TTC549 (cell line): Measurements from ENCODE around the gene PCSK9.

Experiments used
- FAIRE-seq: peaks from 2 replicates; lab custom pipeline; 2012; peaks lifted over from hg19 to GRCh38; lab: Jason Lieb, UNC

Gene PCSK9

DNA sequence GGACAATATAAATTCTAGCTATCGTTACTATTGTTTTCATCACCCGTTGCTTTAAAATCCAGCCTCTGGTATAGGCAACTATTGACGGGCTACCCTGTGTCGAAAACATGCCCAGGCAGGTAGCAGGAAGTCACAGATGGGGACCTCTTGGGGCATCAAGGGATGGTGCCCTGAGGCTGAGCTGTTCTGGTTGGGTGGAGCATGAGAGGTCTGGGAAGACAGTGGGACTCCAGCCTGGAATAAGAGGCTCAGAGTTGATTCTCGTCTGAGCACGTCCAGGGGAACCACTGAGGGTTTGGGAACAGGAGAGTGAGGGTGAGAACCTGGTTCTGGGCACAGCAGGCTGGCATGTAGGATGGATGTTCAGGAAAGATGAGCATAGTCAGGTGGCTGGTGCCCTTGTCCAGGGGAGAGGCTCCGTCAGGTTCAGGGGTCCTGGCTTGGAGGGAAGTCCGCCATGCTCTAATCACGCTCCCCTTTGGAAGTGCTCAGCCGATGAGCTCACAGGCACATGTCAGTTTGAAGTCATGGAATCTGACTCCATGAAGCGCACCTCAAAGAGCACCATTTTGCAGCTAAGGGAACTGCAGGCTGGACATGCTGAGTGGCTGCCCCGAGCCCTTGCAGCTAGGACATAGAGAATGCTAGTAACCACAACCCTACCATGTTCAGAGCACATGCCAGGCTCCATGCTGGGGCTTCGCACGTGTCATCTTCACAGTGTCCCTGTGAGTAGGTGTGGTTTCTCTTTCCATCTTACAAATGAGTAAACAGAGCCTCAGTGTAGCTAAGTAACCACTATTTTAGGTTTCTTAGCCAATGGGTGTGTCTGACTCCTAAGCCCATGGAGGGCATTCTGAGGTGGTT lies 21.0 kb downstream of the PCSK9 start:
- no peak for FAIRE-seq

DNA sequence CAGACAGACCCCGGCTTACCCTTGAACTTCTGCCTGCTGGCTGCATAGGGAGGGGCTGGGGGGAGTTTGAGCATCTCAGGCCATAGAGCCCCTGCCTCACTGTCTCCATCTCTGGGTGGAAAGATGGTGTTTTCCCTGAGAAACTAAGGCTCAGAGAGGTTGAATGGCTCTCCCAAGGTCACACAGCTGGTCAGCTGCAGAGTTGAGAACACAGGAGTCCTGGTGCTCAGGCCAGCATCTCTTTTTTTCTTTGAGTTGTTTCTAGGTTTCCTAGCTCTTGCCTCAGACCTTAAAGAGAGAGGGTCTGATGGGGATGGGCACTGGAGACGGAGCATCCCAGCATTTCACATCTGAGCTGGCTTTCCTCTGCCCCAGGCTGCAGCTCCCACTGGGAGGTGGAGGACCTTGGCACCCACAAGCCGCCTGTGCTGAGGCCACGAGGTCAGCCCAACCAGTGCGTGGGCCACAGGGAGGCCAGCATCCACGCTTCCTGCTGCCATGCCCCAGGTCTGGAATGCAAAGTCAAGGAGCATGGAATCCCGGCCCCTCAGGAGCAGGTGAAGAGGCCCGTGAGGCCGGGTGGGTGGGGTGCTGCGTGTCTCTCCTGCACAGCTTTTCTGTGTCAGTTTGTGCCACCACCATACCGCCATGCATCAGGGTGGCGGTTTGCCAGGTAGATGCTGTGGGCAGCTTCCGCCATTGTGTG lies 21.8 kb downstream of the PCSK9 start:
- FAIRE-seq = no peak

DNA sequence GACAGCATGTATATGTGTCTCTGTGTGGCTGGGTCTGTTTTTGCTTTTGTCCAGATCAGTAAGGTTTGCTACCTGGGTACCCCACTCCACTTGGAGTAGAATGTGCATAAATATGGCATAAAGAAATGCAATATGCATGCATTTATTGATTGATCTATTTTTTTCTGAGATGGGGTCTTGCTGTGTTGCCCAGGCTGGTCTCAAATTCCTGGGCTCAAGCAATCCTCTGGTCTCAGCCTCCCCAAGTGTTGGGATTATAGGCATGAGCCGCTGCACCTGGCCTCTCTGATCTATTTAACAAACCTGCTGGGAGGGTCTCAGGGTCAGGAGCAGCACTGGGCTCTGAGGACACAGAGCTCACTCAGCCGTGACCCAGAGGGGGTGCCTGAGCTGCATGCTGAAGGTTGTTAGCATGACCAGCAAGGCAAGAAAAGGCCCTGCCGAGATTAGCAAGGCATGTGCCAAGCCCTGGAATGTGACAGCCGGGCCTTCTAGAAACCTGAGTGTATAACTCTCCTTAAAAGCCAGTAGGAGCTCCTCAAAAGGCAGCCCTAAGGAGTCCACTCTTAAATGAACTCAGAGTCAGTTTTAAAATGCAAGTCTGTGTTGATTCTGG lies 22.5 kb downstream of the PCSK9 start:
- FAIRE-seq = no peak

DNA sequence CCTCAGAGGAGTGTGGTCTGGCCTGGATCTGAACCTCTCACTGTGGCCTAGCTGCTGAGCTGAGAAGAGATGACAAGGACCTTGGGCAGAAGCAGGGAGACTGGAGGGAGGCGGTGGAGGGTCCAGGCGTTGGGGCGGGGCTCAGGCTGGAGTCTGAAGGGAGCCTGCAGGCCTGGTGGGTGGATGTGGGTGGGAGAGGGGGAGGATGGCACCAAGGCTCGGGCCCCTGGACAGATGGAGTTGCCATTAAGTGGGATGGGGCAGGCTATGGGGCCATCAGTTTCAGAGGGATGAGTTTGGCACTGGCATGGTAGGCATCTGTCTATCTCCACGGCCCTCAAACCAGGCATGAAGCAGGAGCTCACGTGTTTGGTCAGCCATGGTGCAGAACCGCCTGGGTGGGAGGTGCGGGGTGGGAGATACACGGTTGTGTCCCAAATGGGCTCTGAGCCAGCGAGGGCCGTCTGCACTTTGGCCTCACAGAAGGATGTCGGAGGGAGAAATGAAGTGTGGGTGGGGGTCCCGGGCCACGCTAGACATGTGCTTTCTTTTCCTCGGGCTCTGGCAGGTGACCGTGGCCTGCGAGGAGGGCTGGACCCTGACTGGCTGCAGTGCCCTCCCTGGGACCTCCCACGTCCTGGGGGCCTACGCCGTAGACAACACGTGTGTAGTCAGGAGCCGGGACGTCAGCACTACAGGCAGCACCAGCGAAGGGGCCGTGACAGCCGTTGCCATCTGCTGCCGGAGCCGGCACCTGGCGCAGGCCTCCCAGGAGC lies 23.6 kb downstream of the PCSK9 start:
- no peak for FAIRE-seq

DNA sequence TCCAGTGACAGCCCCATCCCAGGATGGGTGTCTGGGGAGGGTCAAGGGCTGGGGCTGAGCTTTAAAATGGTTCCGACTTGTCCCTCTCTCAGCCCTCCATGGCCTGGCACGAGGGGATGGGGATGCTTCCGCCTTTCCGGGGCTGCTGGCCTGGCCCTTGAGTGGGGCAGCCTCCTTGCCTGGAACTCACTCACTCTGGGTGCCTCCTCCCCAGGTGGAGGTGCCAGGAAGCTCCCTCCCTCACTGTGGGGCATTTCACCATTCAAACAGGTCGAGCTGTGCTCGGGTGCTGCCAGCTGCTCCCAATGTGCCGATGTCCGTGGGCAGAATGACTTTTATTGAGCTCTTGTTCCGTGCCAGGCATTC lies 24.2 kb downstream of the PCSK9 start:
- no peak for FAIRE-seq

DNA sequence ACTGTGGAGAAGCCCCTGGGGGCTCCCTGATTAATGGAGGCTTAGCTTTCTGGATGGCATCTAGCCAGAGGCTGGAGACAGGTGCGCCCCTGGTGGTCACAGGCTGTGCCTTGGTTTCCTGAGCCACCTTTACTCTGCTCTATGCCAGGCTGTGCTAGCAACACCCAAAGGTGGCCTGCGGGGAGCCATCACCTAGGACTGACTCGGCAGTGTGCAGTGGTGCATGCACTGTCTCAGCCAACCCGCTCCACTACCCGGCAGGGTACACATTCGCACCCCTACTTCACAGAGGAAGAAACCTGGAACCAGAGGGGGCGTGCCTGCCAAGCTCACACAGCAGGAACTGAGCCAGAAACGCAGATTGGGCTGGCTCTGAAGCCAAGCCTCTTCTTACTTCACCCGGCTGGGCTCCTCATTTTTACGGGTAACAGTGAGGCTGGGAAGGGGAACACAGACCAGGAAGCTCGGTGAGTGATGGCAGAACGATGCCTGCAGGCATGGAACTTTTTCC lies 24.8 kb downstream of the PCSK9 start:
- FAIRE-seq = no peak

DNA sequence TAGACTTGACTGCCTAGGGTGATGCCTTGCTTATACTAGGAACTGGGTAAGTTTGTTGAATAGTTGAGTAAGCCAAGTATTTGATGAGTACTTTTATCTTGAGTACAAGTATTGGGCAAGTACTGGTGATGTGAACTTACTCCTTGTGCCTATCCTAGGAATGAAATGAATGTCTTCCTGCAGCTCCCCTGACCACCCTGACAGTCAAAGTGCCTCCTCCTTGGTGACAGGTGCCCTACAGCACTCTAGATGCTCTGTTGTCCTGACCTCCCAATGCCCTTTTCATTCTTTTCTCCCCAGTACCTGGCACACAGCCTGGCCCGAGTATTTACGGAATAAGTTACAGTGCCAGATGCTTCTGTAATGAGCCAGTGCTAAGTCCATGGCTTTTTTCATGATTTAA lies 25.5 kb downstream of the PCSK9 start:
- FAIRE-seq = no peak

DNA sequence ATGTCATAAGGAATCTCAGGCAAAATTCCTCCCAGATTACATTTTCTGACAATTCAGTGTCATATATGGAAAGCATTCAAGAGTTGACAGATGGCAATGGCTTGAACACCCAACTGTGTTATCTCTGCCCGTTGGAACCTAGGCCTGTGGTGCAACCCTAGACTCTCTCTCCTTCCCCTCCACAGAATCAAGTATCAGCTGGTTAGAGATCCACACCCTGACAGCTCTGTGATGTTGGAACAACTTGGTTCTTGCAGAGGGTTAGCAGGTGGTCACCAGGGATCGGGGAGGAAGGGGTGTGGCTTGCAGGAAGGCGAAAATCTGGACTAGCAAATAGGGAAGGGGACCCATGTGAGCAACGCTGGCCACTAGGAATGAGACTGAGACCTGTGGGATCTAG lies 26.3 kb downstream of the PCSK9 start:
- no peak for FAIRE-seq

DNA sequence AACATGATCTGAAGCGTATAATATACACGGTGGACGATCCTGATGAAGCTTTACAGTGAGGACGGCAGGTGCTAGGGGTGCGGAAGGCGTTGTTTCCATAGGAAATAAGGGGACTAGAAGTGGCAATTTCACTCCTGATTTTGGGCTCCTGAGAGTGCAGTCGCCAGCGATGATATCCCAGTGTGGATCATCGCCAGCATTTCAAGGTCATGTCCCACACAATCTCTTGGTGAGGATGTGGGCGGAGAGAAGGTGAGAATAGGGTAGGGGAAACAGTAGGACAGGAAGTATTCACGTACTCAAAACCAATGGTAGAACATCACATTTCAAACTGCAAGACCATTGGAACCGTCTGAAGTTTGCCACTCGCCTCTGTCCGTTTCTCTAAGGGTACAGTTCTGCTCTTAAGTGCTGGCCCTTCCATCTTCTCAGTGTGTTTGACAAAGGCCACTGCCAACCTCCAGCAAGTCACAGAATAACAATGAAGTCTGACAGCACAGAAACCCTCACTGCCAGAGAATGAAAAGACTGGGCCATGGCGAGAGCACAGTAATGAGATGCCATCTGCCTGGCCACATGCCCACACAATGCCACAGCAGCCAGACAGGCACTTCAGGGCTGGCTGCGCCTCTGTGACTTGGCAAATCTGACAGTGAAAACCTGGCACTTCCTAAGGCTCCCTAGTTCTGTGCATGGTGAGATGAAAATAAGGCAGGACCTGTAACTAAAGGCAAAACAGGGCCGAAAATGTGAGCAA lies 27.9 kb downstream of the PCSK9 start:
- no peak for FAIRE-seq

DNA sequence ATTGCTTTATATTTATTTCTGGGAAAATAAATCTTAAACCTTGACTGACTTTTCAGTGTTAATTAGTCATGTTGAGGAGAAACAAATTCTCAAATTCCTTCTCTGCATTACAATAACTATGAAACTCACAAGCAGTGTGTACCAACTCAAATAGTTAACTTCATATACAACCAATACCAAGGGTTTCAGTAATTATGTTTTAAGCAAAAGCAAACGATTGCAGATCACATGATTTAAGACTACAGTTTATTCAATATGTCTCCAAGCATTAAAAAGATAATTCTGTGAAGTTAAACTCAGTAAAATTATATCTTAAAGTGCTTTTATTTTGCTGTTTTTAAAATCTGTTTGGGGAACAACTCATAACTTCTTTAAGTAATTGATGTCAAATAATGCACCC lies 28.6 kb downstream of the PCSK9 start:
- no peak for FAIRE-seq

DNA sequence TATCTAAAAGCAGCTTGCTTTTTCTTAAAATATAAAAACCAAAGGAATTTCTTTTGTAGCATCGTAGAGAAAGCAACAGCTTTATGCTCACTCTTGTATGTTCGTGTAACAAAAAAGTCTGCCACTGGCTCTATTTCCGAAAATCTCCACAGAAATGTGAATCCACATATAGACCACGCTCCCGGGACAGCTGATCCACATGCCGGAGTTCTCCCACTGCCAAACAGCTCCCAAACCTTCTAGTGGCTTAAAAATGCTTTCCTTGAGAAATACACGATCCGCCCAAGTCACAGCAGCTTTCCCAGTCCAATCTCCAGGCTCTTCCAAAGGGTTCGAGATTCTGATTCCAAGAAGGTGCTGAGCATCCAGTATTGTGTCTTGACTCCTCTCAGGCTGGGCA lies 29.3 kb downstream of the PCSK9 start:
- no peak for FAIRE-seq

DNA sequence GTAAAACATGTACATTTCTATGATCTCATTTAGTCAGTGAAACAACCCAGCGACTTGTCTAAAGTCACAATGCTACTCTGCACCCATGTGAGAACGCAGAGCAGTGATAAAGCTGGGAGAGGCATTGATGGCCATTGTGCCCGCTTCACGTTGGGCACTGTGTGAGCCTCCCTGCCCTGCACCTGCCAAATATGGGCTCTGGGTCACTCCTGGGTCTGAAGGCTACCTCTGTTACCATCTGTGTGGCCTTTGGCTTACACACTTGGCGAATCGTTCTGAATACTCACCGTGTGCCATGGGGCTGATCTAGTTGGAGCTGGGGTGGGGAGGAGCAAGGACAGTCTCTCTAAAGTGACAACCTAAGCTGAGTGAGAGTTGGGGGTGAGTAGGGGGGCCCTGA lies 29.9 kb downstream of the PCSK9 start:
- no peak for FAIRE-seq

DNA sequence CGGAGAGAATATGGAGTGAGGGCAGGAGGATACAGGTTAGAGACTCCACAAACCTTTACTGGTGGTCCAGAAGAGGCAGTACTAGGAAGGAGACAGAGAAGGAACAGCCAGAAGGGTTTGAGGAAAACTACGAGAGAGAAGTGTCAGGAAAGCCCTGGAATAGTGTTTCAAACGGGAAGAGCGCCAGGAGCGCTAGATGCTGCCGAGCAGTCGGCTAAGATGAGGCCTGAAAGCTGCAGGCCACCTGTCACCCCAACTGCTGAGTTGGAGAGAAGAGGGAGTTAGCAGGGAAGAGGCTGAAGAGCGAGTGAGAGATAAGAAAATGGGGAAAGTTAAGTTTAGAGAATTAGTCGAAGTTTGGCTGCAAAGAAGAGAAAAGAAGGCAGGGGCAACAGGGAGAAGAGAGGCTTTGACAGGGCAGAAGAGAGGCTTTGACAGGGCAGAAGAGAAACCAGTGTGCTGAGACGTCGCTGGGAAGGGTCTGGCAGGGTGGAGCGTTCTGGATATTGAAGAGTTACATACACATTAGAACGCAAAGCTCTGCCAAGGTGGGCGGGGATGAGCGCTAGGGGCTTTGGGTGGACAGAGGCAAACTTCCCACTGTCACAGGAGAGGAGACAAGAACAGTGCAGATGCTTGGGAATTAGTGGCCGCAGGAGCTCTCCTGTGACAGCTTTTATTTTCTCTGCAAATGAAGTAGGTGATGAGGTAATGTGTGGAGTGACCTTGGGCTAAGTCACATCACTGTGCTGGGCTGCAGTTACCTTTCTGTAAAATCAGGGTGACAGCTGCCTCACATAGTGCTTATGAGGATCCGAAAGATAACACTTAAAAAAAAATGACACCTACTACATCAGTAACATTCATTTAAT lies 31.2 kb downstream of the PCSK9 start:
- no peak for FAIRE-seq

DNA sequence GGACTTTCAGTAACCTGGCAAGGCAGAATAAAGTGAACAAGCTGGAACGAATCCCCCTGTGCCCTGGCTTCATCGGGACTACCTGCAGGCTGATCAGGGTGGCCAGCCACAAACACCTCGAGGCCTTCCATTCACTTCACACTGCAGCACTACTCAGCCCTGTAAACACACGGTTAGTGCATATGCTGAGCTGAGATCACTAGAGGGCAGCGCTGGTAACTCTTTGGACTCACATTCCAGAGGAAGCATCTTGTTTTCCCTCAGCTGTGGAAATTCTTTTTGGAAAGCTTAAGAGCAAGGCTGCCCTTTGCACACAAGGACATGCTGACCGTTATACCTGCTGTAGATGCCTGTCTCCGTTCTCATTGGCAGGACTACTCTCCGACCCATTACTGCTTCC lies 32.1 kb downstream of the PCSK9 start:
- FAIRE-seq = no peak

DNA sequence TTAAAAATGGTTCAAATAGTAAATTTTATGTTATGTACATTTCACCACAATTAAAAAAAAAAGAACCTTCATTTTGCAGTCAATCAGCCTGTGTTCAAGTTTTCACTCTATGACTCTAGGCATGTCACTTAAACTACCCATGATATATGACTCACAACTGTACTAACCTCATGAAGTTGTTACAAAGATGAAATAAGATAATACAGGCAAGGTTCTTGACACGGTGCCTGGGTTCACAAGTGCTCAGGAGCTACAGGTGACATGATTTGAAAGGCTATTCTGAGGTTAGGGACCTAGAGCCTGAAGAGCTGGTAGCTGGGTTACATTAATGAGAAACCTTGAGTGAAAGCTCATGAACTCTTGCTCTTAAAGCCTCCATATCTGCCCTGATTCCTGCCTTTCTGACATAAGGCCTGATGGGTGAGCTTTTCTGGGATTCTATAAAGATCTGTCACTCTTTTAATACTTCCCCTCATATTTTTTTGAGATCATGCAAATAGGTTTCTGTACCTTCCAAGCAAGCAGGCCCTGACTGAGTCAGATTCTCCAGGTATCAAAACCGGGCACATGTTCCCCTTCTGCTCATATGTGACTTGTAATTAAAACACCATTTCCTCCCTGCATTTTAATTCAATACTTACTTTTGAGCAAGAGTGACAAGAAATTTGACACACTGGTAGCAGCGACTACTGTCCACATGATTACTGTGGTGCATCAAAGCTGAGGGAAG lies 34.0 kb downstream of the PCSK9 start:
- FAIRE-seq = no peak

DNA sequence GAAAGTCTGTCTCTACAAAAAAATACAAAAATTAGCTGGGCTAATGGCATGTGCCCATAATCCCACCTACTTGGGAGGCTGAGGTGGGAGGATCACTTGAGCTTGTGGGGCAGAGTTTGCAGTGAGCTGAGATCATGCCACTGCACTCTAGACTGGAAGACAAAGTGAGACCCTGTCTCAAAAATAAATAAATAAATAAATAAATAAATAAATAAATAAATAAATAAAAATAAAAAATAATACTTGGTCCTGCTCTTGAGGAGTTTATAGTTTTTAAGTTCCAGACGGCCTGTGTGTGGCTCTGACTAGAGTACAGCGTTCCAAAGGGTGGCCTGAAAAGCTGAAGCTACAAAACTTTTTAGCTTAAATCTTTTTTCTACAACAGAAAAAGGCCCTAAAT lies 35.1 kb downstream of the PCSK9 start:
- no peak for FAIRE-seq

DNA sequence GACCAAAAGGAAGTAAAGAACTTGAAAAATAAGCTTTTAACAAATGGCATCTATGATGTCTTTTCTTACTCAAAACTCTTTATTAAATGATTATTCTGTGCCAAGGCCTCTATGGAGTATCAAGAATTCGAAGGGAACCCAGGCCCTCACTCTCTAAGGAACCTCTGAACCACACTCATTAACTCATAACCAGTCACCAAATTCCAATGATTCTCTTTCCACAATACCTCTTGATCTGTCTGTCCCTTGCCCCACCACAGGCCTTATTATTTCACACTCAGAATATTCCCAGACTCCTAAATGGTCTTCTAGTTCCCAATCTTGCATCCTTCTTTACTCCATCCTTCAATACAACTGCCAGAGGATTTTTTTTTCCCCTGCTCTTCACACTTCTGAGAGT lies 37.0 kb downstream of the PCSK9 start:
- no peak for FAIRE-seq

DNA sequence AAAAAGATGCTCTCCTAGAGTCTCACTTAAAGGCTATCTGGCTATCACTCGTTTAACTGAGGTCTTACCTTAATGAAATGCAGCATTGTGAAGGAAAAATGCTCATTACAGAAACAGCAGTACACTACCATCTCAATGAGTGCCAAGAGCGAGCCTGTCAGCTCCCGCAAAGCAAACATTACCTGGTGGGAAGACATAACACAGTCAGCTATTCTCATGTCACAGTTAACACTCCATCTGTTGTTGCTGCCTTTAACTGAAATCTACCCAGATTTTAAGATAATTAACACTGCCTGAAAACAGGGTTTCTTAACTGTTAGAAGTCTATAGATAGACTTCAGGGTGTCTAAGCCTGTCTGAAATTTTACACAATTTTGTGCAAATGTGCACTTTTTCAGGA lies 39.1 kb downstream of the PCSK9 start:
- no peak for FAIRE-seq

DNA sequence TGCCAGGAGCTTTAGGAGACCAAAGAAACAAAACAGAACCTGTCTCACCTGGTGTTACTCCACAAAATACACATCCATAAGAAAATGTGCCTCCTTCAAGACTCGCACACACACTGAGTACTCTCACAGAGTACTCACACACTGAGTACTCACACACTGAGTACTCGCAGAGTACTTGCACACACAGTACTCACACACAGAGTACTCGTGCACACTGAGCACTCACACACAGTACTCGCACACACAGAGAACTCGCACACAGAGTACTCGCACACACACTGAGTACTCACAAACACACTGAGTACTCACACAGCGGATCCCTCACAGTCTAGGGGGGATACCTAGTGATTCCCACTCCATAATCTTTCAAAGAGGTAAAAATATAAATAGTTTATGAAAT lies 40.3 kb downstream of the PCSK9 start:
- no peak for FAIRE-seq
